ENCODE measurements around the gene RBM3. TPM values are rescaled to one million over a fixed set of nuclear protein-coding genes. Genes with fewer than 3 reads are reported as not detected.
A peak's percentile ranks its signal among the peaks of the same experiment; 100 is the strongest.

RBM3 gene
- total and polyA plus RNA-seq, 2 of the 4 experiments (the other 2 are of a cell fraction), result 243 to 386 TPM

DNA sequence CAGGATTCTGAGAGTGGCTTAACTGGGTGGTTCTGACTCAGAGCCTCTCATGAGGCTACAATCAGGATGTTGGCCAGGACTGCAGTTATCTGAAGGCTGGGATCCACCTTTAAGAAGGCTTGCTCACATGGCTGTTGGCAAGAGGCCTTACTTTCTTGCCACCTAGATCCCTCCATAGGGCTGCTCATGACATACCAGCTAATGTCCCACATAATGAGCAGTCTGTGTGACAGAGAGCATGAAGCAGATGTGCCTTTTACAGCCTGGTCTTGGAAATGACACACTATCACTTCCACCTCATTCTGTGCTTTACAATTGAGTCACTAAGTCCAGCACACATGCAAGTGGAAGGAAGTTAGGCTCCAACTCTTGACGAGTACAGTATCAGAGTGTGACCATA is 4.3 kb upstream of the RBM3 start:
- Histone ChIP-seq H2BK120ac (ENCODE audit: low read depth, low read length) (no peak overlapping the region), H3K4ac (ENCODE audit: low read depth, low read length) (peak overlapping the region; percentile 15; the same call in 1 of the 2 replicates), H2BK20ac (ENCODE audit: low read depth, low read length) (no peak overlapping the region), H4K5ac (ENCODE audit: low read depth, low read length) (no peak overlapping the region), H3K56ac (ENCODE audit: extremely low read depth, insufficient read depth, low read length) (no peak overlapping the region), H2BK15ac (ENCODE audit: low read depth, low read length) (no peak overlapping the region), H3K36me3 (ENCODE audit: control insufficient read depth, insufficient read depth, low read length) (peaks cover under 1% of the 10 kb centered on the region; the same call in 1 of the 2 replicates), H4K8ac (ENCODE audit: low read depth in 2 of 2, low read length in 2 of 2) (peak overlapping the region in 1 of 2 experiments; percentile 40; a peak in 1 of 4 replicates), H3K4me2 (ENCODE audit: low read depth, low read length) (no peak overlapping the region), H3K9me3 (ENCODE audit: control insufficient read depth, insufficient read depth, low read length) (no peaks in the 10 kb centered on the region), H3K23ac (ENCODE audit: low read depth, low read length) (no peak overlapping the region), H2AK5ac (ENCODE audit: low read depth, low read length) (no peak overlapping the region), H4K91ac (ENCODE audit: insufficient read depth, low read depth, low read length) (no peak overlapping the region), H3K18ac (ENCODE audit: low read depth, low read length) (no peak overlapping the region), H2AK9ac (replicated peaks; ENCODE audit: low read depth, low read length, poor library complexity) (peak overlapping the region; percentile 1), H2AFZ (replicated peaks; ENCODE audit: low read length, poor library complexity) (peak overlapping the region; percentile 68), H4K20me1 (ENCODE audit: insufficient read depth, low read length) (no peaks in the 10 kb centered on the region), H3K27me3 (ENCODE audit: control insufficient read depth, insufficient read depth, low read length) (no peaks in the 10 kb centered on the region), H3K9ac (ENCODE audit: low read depth, low read length) (no peak overlapping the region), H3K4me3 (ENCODE audit: insufficient read depth, low read depth, low read length) (no peak overlapping the region), H3K4me1 (ENCODE audit: control insufficient read depth, insufficient read depth, low read length) (no peaks in the 10 kb centered on the region; the same call in none of the 2 replicates), H3K14ac (replicated peaks; ENCODE audit: low read depth, low read length) (no peak overlapping the region; the same call in 1 of the 2 replicates), H2BK5ac (ENCODE audit: low read depth, low read length, poor library complexity, severe bottlenecking) (peak overlapping the region; percentile 21), H3K9me1 (ENCODE audit: insufficient read depth, low read length) (no peaks in the 10 kb centered on the region), H3K27ac (ENCODE audit: insufficient read depth, low read length) (no peak overlapping the region), H3K79me1 (ENCODE audit: low read depth in 1 of 2, low read length in 2 of 2) (no peaks in the 10 kb centered on the region; a peak in 1 of 4 replicates)
- CTCF ChIA-PET, result no interaction called here
- WGBS, 2 experiments (ENCODE audit: extremely low coverage in 2 of 2, insufficient read length in 1 of 2), result no CpG with 5 or more reads among the region's 1 CpG
- ATAC-seq (ENCODE audit: low read depth) (no peak), DNase-seq (peak; percentile 53)
- in situ Hi-C loops (cut with MboI; ENCODE audit: low sequenced_read_pairs) (no loop called here), dilution Hi-C loops (cut with HindIII; ENCODE audit: low sequenced_read_pairs, unreplicated experiment) (no loop called here), intact Hi-C loops (cut with micrococcal nuclease) (no loop called here)
- BruUV-seq (replicated peaks), result no TSS peak
- POLR2A ChIA-PET (ENCODE audit: unreplicated experiment), result no interaction called here
- TF ChIP-seq RFX5 (IDR thresholded peaks at IDR 0.05; ENCODE audit: low read depth, low read length), result no peak
- no peak for TF ChIP-seq CHD1 (IDR thresholded peaks at IDR 0.05; ENCODE audit: low read depth, low read length)
- no peak for TF ChIP-seq ELK1 (IDR thresholded peaks at IDR 0.05; ENCODE audit: borderline replicate concordance, low read depth, low read length)
- TF ChIP-seq BHLHE40 (IDR thresholded peaks at IDR 0.05; ENCODE audit: low read depth, low read length), result no peak
- TF ChIP-seq MAZ (IDR thresholded peaks at IDR 0.05; ENCODE audit: borderline replicate concordance, low read depth, low read length), result no peak
- no peak for TF ChIP-seq RCOR1 (IDR thresholded peaks at IDR 0.05; ENCODE audit: insufficient replicate concordance, low read length)
- no peak for TF ChIP-seq RAD21 (IDR thresholded peaks at IDR 0.05; ENCODE audit: low read length)
- no peak for TF ChIP-seq MAFK (IDR thresholded peaks at IDR 0.05; ENCODE audit: low read depth, low read length)
- no peak for TF ChIP-seq SMC3 (IDR thresholded peaks at IDR 0.05; ENCODE audit: low read depth, low read length)
- TF ChIP-seq MXI1 (IDR thresholded peaks at IDR 0.05; ENCODE audit: borderline replicate concordance, low read depth, low read length), result no peak
- no peak for TF ChIP-seq NFE2L2 (IDR thresholded peaks at IDR 0.05; ENCODE audit: low read depth, low read length)
- TF ChIP-seq, protein P1, sequence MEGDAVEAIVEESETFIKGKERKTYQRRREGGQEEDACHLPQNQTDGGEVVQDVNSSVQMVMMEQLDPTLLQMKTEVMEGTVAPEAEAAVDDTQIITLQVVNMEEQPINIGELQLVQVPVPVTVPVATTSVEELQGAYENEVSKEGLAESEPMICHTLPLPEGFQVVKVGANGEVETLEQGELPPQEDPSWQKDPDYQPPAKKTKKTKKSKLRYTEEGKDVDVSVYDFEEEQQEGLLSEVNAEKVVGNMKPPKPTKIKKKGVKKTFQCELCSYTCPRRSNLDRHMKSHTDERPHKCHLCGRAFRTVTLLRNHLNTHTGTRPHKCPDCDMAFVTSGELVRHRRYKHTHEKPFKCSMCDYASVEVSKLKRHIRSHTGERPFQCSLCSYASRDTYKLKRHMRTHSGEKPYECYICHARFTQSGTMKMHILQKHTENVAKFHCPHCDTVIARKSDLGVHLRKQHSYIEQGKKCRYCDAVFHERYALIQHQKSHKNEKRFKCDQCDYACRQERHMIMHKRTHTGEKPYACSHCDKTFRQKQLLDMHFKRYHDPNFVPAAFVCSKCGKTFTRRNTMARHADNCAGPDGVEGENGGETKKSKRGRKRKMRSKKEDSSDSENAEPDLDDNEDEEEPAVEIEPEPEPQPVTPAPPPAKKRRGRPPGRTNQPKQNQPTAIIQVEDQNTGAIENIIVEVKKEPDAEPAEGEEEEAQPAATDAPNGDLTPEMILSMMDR (conservative IDR thresholded peaks at IDR 0.05; ENCODE audit: low read depth, low read length), result no peak

Measured in IMR-90 (cell line).